Measurements from ENCODE around the gene TANC1.

The TANC1 gene

DNA sequence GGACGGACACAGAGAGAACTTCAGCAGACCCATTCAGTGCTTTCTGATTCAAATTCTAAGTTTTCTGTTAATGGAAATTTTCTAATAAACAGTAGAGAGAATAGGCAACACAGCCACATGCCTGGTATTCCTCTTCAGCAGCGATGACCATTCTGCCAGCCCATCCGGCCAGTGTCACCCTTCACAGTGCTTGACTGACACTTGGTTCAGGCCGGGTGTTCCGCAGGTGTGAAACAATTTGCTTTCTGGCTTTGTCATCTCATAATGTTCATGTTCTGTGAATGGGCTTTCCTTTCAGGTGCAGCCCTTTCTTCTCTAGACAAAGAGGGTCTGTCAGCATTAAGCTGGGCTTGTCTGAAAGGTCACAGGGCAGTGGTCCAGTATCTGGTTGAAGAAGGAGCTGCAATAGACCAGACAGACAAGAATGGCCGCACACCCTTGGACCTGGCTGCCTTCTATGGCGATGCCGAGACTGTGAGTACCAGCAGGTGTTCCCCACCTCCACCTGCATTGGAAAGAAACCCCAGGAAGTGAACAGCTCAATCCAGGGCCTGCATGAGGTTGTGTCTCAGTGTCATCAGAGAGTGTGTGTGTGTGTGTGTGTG lies 251.1 kb downstream of the TANC1 start:
- TF ChIP-seq, protein P1, sequence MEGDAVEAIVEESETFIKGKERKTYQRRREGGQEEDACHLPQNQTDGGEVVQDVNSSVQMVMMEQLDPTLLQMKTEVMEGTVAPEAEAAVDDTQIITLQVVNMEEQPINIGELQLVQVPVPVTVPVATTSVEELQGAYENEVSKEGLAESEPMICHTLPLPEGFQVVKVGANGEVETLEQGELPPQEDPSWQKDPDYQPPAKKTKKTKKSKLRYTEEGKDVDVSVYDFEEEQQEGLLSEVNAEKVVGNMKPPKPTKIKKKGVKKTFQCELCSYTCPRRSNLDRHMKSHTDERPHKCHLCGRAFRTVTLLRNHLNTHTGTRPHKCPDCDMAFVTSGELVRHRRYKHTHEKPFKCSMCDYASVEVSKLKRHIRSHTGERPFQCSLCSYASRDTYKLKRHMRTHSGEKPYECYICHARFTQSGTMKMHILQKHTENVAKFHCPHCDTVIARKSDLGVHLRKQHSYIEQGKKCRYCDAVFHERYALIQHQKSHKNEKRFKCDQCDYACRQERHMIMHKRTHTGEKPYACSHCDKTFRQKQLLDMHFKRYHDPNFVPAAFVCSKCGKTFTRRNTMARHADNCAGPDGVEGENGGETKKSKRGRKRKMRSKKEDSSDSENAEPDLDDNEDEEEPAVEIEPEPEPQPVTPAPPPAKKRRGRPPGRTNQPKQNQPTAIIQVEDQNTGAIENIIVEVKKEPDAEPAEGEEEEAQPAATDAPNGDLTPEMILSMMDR (IDR thresholded peaks at IDR 0.05), result no peak

DNA sequence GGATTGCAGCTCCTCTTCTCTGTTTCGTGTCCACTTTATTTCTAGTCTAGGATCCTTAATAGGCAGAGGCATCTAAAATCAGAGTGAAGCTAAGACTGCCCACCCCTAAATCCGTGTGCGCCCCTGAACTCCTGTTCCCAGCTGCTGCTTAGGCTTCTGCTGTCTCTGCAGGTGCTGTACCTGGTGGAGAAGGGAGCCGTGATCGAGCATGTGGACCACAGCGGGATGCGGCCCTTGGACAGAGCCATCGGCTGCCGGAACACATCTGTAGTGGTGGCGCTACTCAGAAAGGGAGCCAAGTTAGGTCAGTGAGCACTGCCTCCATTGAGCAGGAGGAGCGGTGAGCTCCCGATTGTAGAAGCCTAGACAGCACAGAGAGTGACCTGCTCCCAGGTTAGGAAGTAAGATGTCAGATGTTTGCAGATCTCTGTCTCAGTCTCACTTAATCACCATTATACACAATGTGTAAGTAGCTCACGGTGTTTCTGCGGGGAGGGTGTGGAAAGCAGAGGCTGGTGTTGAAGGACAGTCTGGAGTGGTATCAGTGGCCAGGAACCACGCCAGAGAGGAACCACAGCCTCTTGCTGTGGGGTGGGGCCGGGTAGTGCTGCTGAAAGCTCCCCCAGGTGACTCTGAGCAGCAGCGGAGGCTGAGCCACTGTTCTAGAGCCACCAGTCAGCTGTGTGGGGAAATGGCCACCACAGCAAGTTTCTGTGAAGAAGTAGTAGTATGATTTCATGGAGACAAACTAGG lies 255.8 kb downstream of the TANC1 start:
- TF ChIP-seq, protein P1 (IDR thresholded peaks at IDR 0.05), result no peak

DNA sequence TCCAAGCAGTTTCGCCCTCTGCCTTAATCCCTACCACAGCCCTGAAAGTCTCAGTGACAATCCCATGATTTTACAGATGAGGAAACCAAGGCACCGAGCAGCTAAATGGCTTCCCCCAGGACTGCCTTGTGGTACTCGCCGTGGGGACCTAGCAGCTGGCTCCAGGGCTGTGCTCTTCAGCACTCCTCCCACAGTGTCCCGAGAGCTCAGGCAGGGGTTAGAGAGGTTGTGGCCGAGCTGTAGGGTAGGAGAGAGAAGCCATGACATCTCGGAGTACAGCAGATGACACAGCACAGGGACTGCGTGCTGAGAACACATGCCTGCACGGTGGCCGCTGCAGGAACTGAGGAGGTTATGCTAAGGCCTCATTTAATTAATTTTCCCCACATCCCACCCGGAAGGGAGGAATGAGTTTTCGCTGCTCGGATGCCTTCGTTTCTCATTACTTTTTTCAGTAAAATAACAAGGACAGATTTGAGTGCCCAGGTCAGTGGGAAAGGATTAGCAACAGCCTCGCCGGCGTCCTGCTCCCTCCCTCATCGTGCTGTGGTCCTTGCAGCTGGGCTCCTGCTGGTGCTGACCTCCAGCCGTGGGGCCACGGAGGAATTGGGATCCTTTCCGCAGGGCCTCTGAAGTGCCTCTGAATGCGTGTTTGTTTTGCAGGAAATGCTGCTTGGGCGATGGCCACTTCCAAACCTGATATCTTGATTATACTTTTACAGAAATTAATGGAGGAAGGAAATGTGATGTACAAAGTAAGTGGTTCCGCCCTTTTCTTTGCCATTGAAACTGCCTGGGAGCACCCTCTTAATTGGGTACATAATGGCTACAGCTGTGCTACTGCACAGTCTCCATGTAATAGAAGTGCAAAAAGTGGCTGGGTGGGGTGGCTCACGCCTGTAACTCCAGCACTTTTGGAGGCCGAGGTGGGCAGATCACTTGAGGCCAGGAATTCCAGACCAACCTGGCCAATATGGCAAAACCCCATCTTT lies 256.9 kb downstream of the TANC1 start:
- TF ChIP-seq, protein P1 (IDR thresholded peaks at IDR 0.05), result no peak

DNA sequence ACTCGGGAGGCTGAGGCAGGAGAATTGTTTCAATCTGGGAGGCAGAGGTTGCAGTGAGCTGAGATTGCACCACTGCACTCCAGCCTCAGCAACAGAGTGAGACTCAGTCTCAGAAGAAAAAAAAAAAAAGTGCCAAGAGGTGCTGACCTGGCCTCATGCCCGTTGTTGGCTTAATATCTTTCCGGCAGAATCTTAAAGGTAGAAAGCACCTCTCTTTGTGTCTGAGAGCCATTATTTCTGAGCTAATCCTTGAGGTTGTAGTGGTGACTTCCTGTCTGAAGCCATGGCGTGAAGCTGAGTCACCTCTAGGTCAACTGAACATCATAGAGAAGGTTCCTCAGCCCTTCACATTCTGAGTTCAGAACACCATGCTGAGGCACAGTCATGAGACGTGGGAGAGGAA lies 257.6 kb downstream of the TANC1 start:
- TF ChIP-seq, protein P1 (IDR thresholded peaks at IDR 0.05), result no peak

DNA sequence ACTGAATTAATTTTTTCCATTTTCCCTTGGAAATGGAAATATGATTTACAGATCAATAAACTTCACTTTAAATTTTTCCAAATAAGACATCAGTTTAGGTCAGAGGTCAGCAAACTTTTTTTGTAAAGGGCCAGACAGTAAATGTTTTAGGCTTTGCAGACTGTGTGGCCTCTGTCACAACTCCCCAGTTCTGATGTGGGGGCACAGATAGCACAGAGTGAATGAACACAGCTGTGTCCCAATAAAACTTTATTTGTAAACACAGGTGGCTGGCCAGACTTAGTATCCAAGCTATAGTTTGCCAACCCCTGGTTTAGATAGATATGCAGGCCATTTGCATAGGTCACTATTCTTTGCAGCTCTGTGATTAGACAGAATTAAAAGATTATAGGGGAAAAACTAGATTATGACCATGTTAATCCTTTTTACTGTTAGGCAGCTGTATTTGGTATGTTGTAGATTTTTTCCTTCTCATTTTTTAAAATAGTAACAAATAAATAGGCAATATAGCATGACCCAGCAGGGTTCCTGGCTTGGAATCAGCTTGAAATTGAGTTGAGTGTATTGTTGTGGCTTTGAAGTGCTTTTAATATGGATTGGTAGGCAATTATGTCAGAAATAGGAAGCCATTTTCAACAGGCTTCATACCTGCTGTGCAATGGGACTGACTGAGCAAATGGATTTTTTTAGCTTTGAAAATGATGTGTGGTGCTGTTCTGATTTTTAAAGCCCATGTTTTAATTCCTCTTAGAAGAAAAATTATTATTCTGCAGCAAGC lies 258.4 kb downstream of the TANC1 start:
- TF ChIP-seq, protein P1 (IDR thresholded peaks at IDR 0.05), result no peak

DNA sequence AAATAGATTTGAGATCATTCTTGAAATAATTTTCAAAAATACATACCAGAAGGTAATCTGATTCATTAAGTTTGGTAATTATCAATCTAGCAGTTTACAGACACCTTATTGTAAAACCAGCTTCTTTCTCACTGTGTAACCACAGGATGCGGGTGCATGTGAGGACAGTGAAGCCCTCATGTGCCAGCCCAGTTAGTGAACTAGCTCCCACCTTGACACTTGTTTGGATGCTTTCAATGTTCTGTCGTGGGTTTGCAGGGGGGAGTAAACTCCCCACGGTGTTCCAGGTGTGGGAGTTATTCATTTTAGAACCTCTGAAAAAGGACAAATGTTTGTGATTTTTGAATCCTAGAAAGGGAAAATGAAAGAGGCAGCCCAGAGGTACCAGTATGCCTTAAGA lies 259.0 kb downstream of the TANC1 start:
- TF ChIP-seq, protein P1 (IDR thresholded peaks at IDR 0.05), result no peak
